Hematopoietic multipotent progenitor cell treated with erythropoietin and hydrocortisone succinate and interleukin-3 and kit ligand, for 6 days (in vitro differentiated cells): ENCODE data around the gene RNF220.

ENCODE experiments used
- DNase-seq: peaks from one replicate; pipeline ENCODE4 v3.0.0-alpha.2; 2015

The RNF220 gene

GRCh38 chr1:44436401-44437106 is 31.5 kb downstream of the RNF220 start:
- DNase-seq, result no peak

- DNase-seq, result no peak
Observed at GRCh38 chr1:44437107-44437716, 32.2 kb downstream of the RNF220 start.

GRCh38 chr1:44442791-44443190 is 37.7 kb downstream of the RNF220 start:
- no peak for DNase-seq

- no peak for DNase-seq
Observed at GRCh38 chr1:44447051-44447810, 42.2 kb downstream of the RNF220 start.

- no peak for DNase-seq
Observed at GRCh38 chr1:44453798-44454349, 48.8 kb downstream of the RNF220 start.

- no peak for DNase-seq
Observed at GRCh38 chr1:44454704-44455103, 49.6 kb downstream of the RNF220 start.

GRCh38 chr1:44460107-44460882 is 55.2 kb downstream of the RNF220 start:
- DNase-seq, result peak; percentile 44

GRCh38 chr1:44464361-44464760 is 59.3 kb downstream of the RNF220 start:
- DNase-seq, result no peak

GRCh38 chr1:44467566-44467965 is 62.5 kb downstream of the RNF220 start:
- no peak for DNase-seq

- no peak for DNase-seq
Observed at GRCh38 chr1:44471911-44472453, 66.9 kb downstream of the RNF220 start.

GRCh38 chr1:44472620-44473525 is 67.8 kb downstream of the RNF220 start:
- no peak for DNase-seq

- no peak for DNase-seq
Observed at GRCh38 chr1:44476891-44477290, 71.8 kb downstream of the RNF220 start.

GRCh38 chr1:44481701-44482100 is 76.6 kb downstream of the RNF220 start:
- no peak for DNase-seq

- peak; percentile 47 for DNase-seq
Observed at GRCh38 chr1:44483089-44483874, 78.2 kb downstream of the RNF220 start.

GRCh38 chr1:44484155-44484688 is 79.2 kb downstream of the RNF220 start:
- peak; percentile 47 for DNase-seq

- peak; percentile 97 for DNase-seq
Observed at GRCh38 chr1:44485229-44485933, 80.3 kb downstream of the RNF220 start.

- DNase-seq, result no peak
Observed at GRCh38 chr1:44485934-44486460, 80.9 kb downstream of the RNF220 start.

GRCh38 chr1:44489481-44489880 is 84.4 kb downstream of the RNF220 start:
- DNase-seq, result no peak

- DNase-seq, result no peak
Observed at GRCh38 chr1:44496541-44497171, 91.6 kb downstream of the RNF220 start.
